Astrocyte (in vitro differentiated cells and primary cell): ENCODE measurements around the gene PRKCA. TPM values are rescaled to one million over a fixed set of nuclear protein-coding genes. Genes with fewer than 3 reads are reported as not detected.

Source experiments
- DNase-seq: peaks from one replicate; pipeline ENCODE4 v3.0.0-alpha.2; 2010; ENCODE audit warnings: low read depth
- FAIRE-seq: peaks from 2 replicates; lab custom pipeline; 2011; peaks lifted over from hg19 to GRCh38; lab: Jason Lieb, UNC
- H2AFZ ChIP-seq: 2 replicates; pipeline ENCODE4 v1.6.0; 2012; ENCODE audit warnings: low read depth, low read length, inconsistent platforms
- H3K27ac ChIP-seq: 2 replicates; pipeline ENCODE4 v1.5.1; 2011; ENCODE audit warnings: low read depth, low read length, inconsistent platforms
- H3K27me3 ChIP-seq: 2 replicates; pipeline ENCODE4 v1.6.0; 2011; ENCODE audit warnings: low read length, inconsistent platforms; ENCODE audit not compliant: insufficient read depth
- H3K36me3 ChIP-seq: 2 replicates; pipeline ENCODE4 v1.5.1; 2011; ENCODE audit warnings: low read length, inconsistent platforms; ENCODE audit not compliant: insufficient read depth
- H3K4me1 ChIP-seq: 2 replicates; pipeline ENCODE4 v1.5.1; 2011; ENCODE audit warnings: low read length, inconsistent platforms; ENCODE audit not compliant: insufficient read depth
- H3K4me2 ChIP-seq: 2 replicates; pipeline ENCODE4 v1.6.0; 2012; ENCODE audit warnings: low read length, inconsistent platforms
- H3K4me3 ChIP-seq: 2 replicates; pipeline ENCODE4 v1.5.1; 2011; ENCODE audit warnings: low read depth, mild to moderate bottlenecking, low read length, inconsistent platforms; ENCODE audit not compliant: insufficient read depth
- H3K79me2 ChIP-seq: 2 replicates; pipeline ENCODE4 v1.6.0; 2012; ENCODE audit warnings: mild to moderate bottlenecking, low read length, inconsistent platforms; ENCODE audit not compliant: insufficient read depth
- H3K9ac ChIP-seq: 2 replicates; pipeline ENCODE4 v1.6.0; 2012; ENCODE audit warnings: mild to moderate bottlenecking, low read length, inconsistent platforms
- H3K9me3 ChIP-seq: 2 replicates; pipeline ENCODE4 v1.5.1; 2012; ENCODE audit warnings: low read depth, mild to moderate bottlenecking, low read length, inconsistent platforms; ENCODE audit not compliant: insufficient read depth
- H4K20me1 ChIP-seq: 2 replicates; pipeline ENCODE4 v1.6.0; 2012; ENCODE audit warnings: low read length, inconsistent platforms; ENCODE audit not compliant: insufficient read depth
- H3K27ac Mint-ChIP-seq: one replicate; pipeline ENCODE4 v1.8.0; 2021; ENCODE audit warnings: mild to moderate bottlenecking, mixed read lengths; ENCODE audit not compliant: unreplicated experiment
- H3K27me3 Mint-ChIP-seq: one replicate; pipeline ENCODE4 v1.8.0; 2021; ENCODE audit warnings: low read depth, mixed read lengths; ENCODE audit not compliant: unreplicated experiment
- H3K36me3 Mint-ChIP-seq: one replicate; pipeline ENCODE4 v1.8.0; 2021; ENCODE audit warnings: low read depth, mixed read lengths; ENCODE audit not compliant: unreplicated experiment
- H3K4me1 Mint-ChIP-seq: one replicate; pipeline ENCODE4 v1.8.0; 2021; ENCODE audit warnings: low read depth, mixed read lengths; ENCODE audit not compliant: unreplicated experiment
- H3K4me3 Mint-ChIP-seq: one replicate; pipeline ENCODE4 v1.8.0; 2021; ENCODE audit warnings: mild to moderate bottlenecking, moderate library complexity, mixed read lengths; ENCODE audit not compliant: unreplicated experiment
- H3K9me3 Mint-ChIP-seq: one replicate; pipeline ENCODE4 v1.8.0; 2021; ENCODE audit warnings: mild to moderate bottlenecking, mixed read lengths; ENCODE audit not compliant: unreplicated experiment
- EZH2 ChIP-seq: IDR thresholded peaks from 2 replicates; pipeline ENCODE4 v1.6.1; 2012; ENCODE audit warnings: mild to moderate bottlenecking, low read length, inconsistent platforms; ENCODE audit not compliant: insufficient read depth
- total RNA-seq: library from RNA; stranded (reverse); gene quantifications from 2 replicates; pipeline ENCODE4 v1.2.1, GENCODE V29; 2021
- TF ChIP-seq, protein P1 (sequence below): IDR thresholded peaks from 2 replicates; pipeline ENCODE4 v1.5.1; 2011; ENCODE audit warnings: low read depth, mild to moderate bottlenecking, inconsistent platforms, low read length, moderate library complexity; ENCODE audit not compliant: insufficient read depth

Gene PRKCA
- total RNA-seq, 1 donor from 2014 or later, result 49.9 TPM

DNA sequence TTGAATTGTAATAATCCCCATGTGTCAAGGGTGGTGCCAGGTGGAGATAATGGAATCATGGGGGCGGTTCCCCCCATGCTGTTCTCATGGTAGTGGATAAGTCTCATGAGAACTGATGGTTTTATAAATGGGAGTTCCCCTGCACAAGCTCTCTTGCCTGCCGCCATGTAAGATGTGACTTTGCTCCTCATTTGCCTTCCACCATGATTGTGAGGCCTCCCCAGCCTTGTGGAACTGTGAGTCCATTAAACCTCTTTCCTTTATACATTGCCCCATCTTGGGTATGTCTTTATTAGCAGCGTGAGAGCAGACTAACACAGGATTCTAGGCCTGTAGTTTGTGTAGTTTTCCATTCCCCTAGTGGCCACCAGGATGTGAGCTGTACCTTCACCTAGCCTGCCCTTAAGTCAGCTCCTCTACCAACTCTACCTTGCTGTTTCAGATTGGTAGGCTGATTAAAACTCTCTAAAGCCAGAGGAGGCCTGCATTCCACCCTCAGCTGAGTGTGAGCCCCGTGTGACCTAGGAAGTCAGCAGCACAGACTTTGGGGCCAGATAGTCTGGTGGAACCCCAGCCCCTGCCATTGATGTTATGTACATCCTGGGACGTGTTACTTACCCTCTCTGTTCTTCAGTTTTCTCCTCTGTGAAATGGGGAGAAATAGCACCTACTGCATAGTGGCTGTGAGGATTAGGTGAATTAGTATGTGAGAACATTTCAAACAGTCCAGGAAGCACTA is 280.1 kb downstream of the PRKCA start:
- Histone ChIP-seq H3K9me3 (no peaks in the 10 kb centered on the region), H3K4me1 (peaks cover 10% of the 10 kb centered on the region), H2AFZ (no peak overlapping the region), H3K9ac (no peak overlapping the region), H3K36me3 (no peaks in the 10 kb centered on the region), H3K27ac (no peak overlapping the region), H4K20me1 (peaks cover 13% of the 10 kb centered on the region), H3K27me3 (no peaks in the 10 kb centered on the region), H3K4me3 (no peak overlapping the region), H3K4me2 (no peak overlapping the region), H3K79me2 (peaks cover 2% of the 10 kb centered on the region)
- no peak for DNase-seq
- Mint-ChIP-seq H3K9me3 (peaks cover 2% of the 10 kb centered on the region), H3K27me3 (no peaks in the 10 kb centered on the region), H3K4me3 (no peak overlapping the region), H3K4me1 (peaks cover 26% of the 10 kb centered on the region), H3K36me3 (peaks cover 10% of the 10 kb centered on the region), H3K27ac (no peak overlapping the region)
- TF ChIP-seq, protein P1, sequence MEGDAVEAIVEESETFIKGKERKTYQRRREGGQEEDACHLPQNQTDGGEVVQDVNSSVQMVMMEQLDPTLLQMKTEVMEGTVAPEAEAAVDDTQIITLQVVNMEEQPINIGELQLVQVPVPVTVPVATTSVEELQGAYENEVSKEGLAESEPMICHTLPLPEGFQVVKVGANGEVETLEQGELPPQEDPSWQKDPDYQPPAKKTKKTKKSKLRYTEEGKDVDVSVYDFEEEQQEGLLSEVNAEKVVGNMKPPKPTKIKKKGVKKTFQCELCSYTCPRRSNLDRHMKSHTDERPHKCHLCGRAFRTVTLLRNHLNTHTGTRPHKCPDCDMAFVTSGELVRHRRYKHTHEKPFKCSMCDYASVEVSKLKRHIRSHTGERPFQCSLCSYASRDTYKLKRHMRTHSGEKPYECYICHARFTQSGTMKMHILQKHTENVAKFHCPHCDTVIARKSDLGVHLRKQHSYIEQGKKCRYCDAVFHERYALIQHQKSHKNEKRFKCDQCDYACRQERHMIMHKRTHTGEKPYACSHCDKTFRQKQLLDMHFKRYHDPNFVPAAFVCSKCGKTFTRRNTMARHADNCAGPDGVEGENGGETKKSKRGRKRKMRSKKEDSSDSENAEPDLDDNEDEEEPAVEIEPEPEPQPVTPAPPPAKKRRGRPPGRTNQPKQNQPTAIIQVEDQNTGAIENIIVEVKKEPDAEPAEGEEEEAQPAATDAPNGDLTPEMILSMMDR, result no peak
- TF ChIP-seq EZH2, result no peak
- no peak for FAIRE-seq

DNA sequence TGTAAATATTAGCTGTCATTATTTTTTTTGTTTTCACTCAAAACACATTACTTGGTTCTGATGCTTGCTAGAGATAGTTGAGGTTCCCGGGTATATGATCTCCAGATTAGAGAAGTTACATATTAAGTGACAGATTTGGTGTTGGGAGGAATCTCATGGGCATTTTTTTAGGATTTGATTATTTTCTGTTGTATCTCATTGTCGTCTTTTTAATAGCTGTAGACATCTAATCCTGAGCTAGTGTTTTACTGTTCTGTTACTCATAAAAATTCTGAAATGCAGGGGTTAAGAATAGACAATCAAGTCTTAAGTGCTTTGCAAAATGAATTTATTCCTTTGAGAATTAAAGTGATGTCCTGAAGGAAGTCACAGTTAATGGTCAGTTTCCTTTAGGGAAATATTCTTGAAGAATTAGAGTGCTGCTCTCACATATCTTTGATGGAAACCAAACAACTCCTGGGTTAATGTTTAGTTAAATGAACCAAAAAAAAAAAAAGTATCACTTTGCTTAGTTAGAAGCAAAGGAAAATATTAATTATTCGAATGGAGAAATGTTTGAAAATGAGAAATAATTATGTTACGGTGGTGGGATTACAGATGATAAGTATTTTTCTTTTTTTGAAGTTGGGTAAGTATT is 280.8 kb downstream of the PRKCA start:
- Histone ChIP-seq H3K4me2 (no peak overlapping the region), H4K20me1 (peaks cover 14% of the 10 kb centered on the region)

More for the DNA sequence above, 280.8 kb downstream of the PRKCA start:
- no peaks in the 10 kb centered on the region for H3K36me3 ChIP-seq
- no peaks in the 10 kb centered on the region for H3K9me3 ChIP-seq
- no peak overlapping the region for H3K27ac ChIP-seq
- DNase-seq (no peak), FAIRE-seq (no peak)
- peaks cover 8% of the 10 kb centered on the region for H3K36me3 Mint-ChIP-seq
- H3K27me3 ChIP-seq, result no peaks in the 10 kb centered on the region
- peaks cover 2% of the 10 kb centered on the region for H3K9me3 Mint-ChIP-seq
- H3K27ac Mint-ChIP-seq, result peak overlapping the region; percentile 47
- H3K4me1 Mint-ChIP-seq, result peaks cover 26% of the 10 kb centered on the region
- no peak overlapping the region for H2AFZ ChIP-seq
- no peak overlapping the region for H3K4me3 Mint-ChIP-seq
- H3K79me2 ChIP-seq, result peaks cover 2% of the 10 kb centered on the region
- TF ChIP-seq, protein P1, result no peak
- no peak for TF ChIP-seq EZH2
- no peaks in the 10 kb centered on the region for H3K27me3 Mint-ChIP-seq
- H3K4me3 ChIP-seq, result no peak overlapping the region
- H3K4me1 ChIP-seq, result peaks cover 10% of the 10 kb centered on the region
- no peak overlapping the region for H3K9ac ChIP-seq
